ENCODE data around the gene ECI2. TPM values are rescaled to one million over a fixed set of nuclear protein-coding genes. Genes with fewer than 3 reads are reported as not detected.

ECI2 gene
- total and polyA plus RNA-seq, 2 of the 13 experiments (the other 11 are each of a cell fraction or from before 2014, with no cell fraction given), result 78.5 to 228 TPM

DNA sequence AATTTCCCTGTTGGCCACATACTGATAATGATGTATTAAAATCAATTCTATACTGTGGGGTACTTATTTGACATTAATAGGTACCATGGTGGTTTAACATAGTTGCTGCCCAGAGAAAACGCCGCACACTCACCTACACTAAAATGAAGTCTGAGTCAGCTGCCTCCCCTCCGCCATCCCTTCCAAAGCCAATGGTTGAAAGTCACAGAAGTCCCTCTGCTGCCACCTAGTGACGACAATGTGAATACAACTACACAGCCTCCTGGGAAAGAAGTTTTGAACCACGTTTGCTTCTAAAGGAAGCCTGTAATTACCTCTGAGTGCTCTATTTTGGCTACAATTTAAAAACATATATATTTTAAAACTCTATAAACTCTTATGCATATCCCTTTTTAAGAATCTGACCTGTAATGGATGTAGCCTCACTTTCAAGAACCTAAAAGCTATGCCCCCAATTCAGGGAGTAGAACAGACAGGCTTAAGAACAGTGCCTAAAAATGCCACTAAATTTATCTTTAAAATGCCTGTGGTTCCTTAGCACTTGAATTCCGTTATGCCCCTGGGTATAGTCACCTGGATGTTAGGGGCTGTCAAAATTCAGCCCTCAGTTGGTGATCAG lies 20.6 kb upstream of the ECI2 start (continued):
- TF ChIP-seq, protein P1, sequence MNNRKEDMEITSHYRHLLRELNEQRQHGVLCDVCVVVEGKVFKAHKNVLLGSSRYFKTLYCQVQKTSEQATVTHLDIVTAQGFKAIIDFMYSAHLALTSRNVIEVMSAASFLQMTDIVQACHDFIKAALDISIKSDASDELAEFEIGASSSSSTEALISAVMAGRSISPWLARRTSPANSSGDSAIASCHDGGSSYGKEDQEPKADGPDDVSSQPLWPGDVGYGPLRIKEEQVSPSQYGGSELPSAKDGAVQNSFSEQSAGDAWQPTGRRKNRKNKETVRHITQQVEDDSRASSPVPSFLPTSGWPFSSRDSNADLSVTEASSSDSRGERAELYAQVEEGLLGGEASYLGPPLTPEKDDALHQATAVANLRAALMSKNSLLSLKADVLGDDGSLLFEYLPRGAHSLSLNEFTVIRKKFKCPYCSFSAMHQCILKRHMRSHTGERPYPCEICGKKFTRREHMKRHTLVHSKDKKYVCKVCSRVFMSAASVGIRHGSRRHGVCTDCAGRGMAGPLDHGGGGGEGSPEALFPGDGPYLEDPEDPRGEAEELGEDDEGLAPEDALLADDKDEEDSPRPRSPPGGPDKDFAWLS (CRISPR knock-in tag; IDR thresholded peaks at IDR 0.05; ENCODE audit: borderline replicate concordance), result no peak
- TF ChIP-seq YEATS4 (CRISPR knock-in tag; IDR thresholded peaks at IDR 0.05; ENCODE audit: borderline replicate concordance) (no peak), ZNF674 (CRISPR knock-in tag; IDR thresholded peaks at IDR 0.05; ENCODE audit: low read depth) (no peak), ZFP41 (CRISPR knock-in tag; IDR thresholded peaks at IDR 0.05; ENCODE audit: borderline replicate concordance) (no peak), TMF1 (CRISPR knock-in tag; IDR thresholded peaks at IDR 0.05; ENCODE audit: low read depth) (no peak), REXO4 (CRISPR knock-in tag; IDR thresholded peaks at IDR 0.05; ENCODE audit: borderline replicate concordance) (no peak), KMT2B (CRISPR knock-in tag; IDR thresholded peaks at IDR 0.05) (no peak), KLF16 (CRISPR knock-in tag; IDR thresholded peaks at IDR 0.05) (0 out of 4 replicates have a peak, but pooled peaks of 1 of the 2 experiments have one; percentile 27), ZNF383 (CRISPR knock-in tag; IDR thresholded peaks at IDR 0.05; ENCODE audit: borderline replicate concordance) (no peak), ZBTB7A (CRISPR knock-in tag; IDR thresholded peaks at IDR 0.05) (no peak), ZNF644 (CRISPR knock-in tag; IDR thresholded peaks at IDR 0.05; ENCODE audit: low read depth) (0 out of 2 replicates have a peak, but pooled peaks have one; percentile 56), ZNF331 (CRISPR knock-in tag; IDR thresholded peaks at IDR 0.05) (no peak), KDM4B (CRISPR knock-in tag; IDR thresholded peaks at IDR 0.05) (no peak), ZNF891 (CRISPR knock-in tag; IDR thresholded peaks at IDR 0.05) (no peak)
- TF ChIP-seq, protein P2, sequence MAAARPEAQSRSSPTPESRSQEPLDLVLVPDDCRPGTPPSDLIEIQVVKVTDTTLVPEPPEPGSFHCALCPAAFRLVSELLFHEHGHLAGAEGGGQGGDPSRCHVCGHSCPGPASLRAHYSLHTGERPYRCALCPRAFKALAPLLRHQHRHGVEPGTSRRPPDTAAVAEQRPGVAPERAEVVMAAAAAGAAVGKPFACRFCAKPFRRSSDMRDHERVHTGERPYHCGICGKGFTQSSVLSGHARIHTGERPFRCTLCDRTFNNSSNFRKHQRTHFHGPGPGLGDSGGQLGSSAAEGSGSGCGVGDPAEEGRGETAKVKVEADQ (CRISPR knock-in tag; IDR thresholded peaks at IDR 0.05; ENCODE audit: borderline replicate concordance), result no peak
- TF ChIP-seq, protein P3, sequence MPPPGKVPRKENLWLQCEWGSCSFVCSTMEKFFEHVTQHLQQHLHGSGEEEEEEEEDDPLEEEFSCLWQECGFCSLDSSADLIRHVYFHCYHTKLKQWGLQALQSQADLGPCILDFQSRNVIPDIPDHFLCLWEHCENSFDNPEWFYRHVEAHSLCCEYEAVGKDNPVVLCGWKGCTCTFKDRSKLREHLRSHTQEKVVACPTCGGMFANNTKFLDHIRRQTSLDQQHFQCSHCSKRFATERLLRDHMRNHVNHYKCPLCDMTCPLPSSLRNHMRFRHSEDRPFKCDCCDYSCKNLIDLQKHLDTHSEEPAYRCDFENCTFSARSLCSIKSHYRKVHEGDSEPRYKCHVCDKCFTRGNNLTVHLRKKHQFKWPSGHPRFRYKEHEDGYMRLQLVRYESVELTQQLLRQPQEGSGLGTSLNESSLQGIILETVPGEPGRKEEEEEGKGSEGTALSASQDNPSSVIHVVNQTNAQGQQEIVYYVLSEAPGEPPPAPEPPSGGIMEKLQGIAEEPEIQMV (CRISPR knock-in tag; IDR thresholded peaks at IDR 0.05; ENCODE audit: low read depth), result no peak
- TF ChIP-seq, protein P4, sequence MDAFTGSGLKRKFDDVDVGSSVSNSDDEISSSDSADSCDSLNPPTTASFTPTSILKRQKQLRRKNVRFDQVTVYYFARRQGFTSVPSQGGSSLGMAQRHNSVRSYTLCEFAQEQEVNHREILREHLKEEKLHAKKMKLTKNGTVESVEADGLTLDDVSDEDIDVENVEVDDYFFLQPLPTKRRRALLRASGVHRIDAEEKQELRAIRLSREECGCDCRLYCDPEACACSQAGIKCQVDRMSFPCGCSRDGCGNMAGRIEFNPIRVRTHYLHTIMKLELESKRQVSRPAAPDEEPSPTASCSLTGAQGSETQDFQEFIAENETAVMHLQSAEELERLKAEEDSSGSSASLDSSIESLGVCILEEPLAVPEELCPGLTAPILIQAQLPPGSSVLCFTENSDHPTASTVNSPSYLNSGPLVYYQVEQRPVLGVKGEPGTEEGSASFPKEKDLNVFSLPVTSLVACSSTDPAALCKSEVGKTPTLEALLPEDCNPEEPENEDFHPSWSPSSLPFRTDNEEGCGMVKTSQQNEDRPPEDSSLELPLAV (CRISPR knock-in tag; conservative IDR thresholded peaks at IDR 0.05; ENCODE audit: low read depth), result no peak
- TF ChIP-seq, protein P5, sequence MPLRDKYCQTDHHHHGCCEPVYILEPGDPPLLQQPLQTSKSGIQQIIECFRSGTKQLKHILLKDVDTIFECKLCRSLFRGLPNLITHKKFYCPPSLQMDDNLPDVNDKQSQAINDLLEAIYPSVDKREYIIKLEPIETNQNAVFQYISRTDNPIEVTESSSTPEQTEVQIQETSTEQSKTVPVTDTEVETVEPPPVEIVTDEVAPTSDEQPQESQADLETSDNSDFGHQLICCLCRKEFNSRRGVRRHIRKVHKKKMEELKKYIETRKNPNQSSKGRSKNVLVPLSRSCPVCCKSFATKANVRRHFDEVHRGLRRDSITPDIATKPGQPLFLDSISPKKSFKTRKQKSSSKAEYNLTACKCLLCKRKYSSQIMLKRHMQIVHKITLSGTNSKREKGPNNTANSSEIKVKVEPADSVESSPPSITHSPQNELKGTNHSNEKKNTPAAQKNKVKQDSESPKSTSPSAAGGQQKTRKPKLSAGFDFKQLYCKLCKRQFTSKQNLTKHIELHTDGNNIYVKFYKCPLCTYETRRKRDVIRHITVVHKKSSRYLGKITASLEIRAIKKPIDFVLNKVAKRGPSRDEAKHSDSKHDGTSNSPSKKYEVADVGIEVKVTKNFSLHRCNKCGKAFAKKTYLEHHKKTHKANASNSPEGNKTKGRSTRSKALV (CRISPR knock-in tag; IDR thresholded peaks at IDR 0.05), result no peak
- TF ChIP-seq, protein P6, sequence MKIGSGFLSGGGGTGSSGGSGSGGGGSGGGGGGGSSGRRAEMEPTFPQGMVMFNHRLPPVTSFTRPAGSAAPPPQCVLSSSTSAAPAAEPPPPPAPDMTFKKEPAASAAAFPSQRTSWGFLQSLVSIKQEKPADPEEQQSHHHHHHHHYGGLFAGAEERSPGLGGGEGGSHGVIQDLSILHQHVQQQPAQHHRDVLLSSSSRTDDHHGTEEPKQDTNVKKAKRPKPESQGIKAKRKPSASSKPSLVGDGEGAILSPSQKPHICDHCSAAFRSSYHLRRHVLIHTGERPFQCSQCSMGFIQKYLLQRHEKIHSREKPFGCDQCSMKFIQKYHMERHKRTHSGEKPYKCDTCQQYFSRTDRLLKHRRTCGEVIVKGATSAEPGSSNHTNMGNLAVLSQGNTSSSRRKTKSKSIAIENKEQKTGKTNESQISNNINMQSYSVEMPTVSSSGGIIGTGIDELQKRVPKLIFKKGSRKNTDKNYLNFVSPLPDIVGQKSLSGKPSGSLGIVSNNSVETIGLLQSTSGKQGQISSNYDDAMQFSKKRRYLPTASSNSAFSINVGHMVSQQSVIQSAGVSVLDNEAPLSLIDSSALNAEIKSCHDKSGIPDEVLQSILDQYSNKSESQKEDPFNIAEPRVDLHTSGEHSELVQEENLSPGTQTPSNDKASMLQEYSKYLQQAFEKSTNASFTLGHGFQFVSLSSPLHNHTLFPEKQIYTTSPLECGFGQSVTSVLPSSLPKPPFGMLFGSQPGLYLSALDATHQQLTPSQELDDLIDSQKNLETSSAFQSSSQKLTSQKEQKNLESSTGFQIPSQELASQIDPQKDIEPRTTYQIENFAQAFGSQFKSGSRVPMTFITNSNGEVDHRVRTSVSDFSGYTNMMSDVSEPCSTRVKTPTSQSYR (CRISPR knock-in tag; IDR thresholded peaks at IDR 0.05; ENCODE audit: borderline replicate concordance), result no peak

Data from HepG2 (cell line).